SK-N-MC (cell line): ENCODE results near the gene ASPHD1.

Experiments
- EZH2 ChIP-seq: fragments of 200-600 bp; sonication (generic); IDR thresholded peaks from one replicate; pipeline ENCODE4 v1.6.1; 2017; ENCODE audit warnings: antibody characterized with exemption
- POLR2AphosphoS5 ChIP-seq: IDR thresholded peaks from 2 replicates; pipeline ENCODE4 v1.6.1; 2012; ENCODE audit warnings: mild to moderate bottlenecking, low read depth, low read length, borderline replicate concordance

GRCh38 chr16:29883987-29884386 is 16.3 kb upstream of the ASPHD1 start:
- TF ChIP-seq POLR2AphosphoS5: no peak
- no peak for TF ChIP-seq EZH2
